Lung (tissue), 12 donors: ENCODE results near the gene ID4. TPM values are rescaled to one million over a fixed set of nuclear protein-coding genes. Genes with fewer than 3 reads are reported as not detected.
A peak's percentile ranks its signal among the peaks of the same experiment; 100 is the strongest.

Source experiments
- ATAC-seq: fragments of 200-7000 bp; cut with Tn5 transposase; one replicate; pipeline ENCODE4 v1.9.1; 2020; ENCODE audit warnings: moderate number of reproducible peaks; ENCODE audit not compliant: insufficient read depth, low FRiP score
- DNase-seq, 3 donors: peaks; one replicate each; pipeline ENCODE4 v3.0.0-alpha.2; 2013 to 2017
- H3K27ac ChIP-seq, 2 donors: one replicate each; pipeline ENCODE4 v1.5.1; 2013; ENCODE audit warnings: mild to moderate bottlenecking in 2 of 2, moderate library complexity in 2 of 2, control low read depth in 1 of 2, inconsistent platforms in 1 of 2, low read depth in 1 of 2, low read length in 1 of 2
- H3K27me3 ChIP-seq, 3 donors: one replicate each; pipeline ENCODE4 v1.5.1; 2013; ENCODE audit warnings: low read length in 2 of 3; ENCODE audit not compliant: control insufficient read depth in 3 of 3, insufficient read depth in 3 of 3
- H3K36me3 ChIP-seq, 4 donors: one replicate each; pipeline ENCODE4 v1.5.1; 2013; ENCODE audit warnings: low read length in 4 of 4, mild to moderate bottlenecking in 1 of 4, moderate library complexity in 1 of 4; ENCODE audit not compliant: control insufficient read depth in 4 of 4, insufficient read depth in 4 of 4
- H3K4me1 ChIP-seq, 5 donors: one replicate each; pipeline ENCODE4 v1.5.1; 2013; ENCODE audit warnings: low read length in 5 of 5, mild to moderate bottlenecking in 2 of 5, moderate library complexity in 1 of 5; ENCODE audit not compliant: control insufficient read depth in 5 of 5, insufficient read depth in 5 of 5
- H3K4me3 ChIP-seq: one replicate; pipeline ENCODE4 v1.5.1; 2013; ENCODE audit warnings: mild to moderate bottlenecking, control low read depth, moderate library complexity
- H3K9ac ChIP-seq, 2 donors: one replicate each; pipeline ENCODE4 v1.5.1; 2013; ENCODE audit warnings: low read length in 2 of 2, control low read depth in 1 of 2; ENCODE audit not compliant: insufficient read depth in 1 of 2
- H3K9me3 ChIP-seq, 4 donors: one replicate each; pipeline ENCODE4 v1.5.1; 2013; ENCODE audit warnings: low read length in 3 of 4, mild to moderate bottlenecking in 1 of 4, moderate library complexity in 1 of 4; ENCODE audit not compliant: control insufficient read depth in 4 of 4, insufficient read depth in 3 of 4
- WGBS, 2 donors: extraction: QIAGEN DNeasy Blood & Tissue Kit; methylation state at CpG; one replicate each; pipeline ENCODE4 v1.1.7; 2013; 5-methylcytosine and 5-hydroxymethylcytosine counted together
- polyA plus RNA-seq, 2 donors: library from polyadenylated mRNA; stranded (reverse); fragments of 200-250 nt; gene quantifications; one replicate each; pipeline ENCODE4 v1.2.1, GENCODE V29; 2013
- total RNA-seq, 2 donors: library from RNA; depleted of rRNA in 1 of 2; stranded (reverse); fragments of >200 nt in 1 of 2; gene quantifications; one replicate each; pipeline ENCODE4 v1.2.1, GENCODE V29; 2014 to 2021
- TF ChIP-seq, protein P1 (sequence below): IDR thresholded peaks from 2 replicates; pipeline ENCODE4 v1.5.1; 2012; ENCODE audit warnings: mild to moderate bottlenecking; ENCODE audit errors: control extremely low read depth, extremely low read depth
- donor health status: control.
- donor health status: control.
- donor health status: Bipolar disorder and iron deficiency.
- donor health status: healthy.
- donor health status: DM: yes; HTN: yes; CAD: no.

ID4 gene
- total and polyA plus RNA-seq, 4 donors, result 23.9 to 66.5 (median 39.2) TPM

DNA sequence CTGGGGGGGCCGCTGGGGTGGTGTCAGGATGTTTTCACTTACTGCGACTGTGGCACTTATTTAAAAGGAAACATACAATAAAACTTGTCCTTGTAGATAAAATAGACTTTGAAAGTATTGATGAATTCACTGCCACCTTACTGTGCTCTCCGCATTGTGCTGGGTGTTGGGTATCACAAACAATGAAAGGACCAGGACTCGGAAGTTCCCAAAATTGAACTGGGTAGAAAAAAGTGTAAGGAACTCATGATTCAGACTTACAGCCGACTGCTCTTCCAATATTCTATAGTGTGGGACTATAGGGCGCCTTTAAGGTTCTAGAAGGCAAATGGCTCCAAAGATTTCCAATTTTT, 32.1 kb upstream of the ID4 start:
- TF ChIP-seq, protein P1, sequence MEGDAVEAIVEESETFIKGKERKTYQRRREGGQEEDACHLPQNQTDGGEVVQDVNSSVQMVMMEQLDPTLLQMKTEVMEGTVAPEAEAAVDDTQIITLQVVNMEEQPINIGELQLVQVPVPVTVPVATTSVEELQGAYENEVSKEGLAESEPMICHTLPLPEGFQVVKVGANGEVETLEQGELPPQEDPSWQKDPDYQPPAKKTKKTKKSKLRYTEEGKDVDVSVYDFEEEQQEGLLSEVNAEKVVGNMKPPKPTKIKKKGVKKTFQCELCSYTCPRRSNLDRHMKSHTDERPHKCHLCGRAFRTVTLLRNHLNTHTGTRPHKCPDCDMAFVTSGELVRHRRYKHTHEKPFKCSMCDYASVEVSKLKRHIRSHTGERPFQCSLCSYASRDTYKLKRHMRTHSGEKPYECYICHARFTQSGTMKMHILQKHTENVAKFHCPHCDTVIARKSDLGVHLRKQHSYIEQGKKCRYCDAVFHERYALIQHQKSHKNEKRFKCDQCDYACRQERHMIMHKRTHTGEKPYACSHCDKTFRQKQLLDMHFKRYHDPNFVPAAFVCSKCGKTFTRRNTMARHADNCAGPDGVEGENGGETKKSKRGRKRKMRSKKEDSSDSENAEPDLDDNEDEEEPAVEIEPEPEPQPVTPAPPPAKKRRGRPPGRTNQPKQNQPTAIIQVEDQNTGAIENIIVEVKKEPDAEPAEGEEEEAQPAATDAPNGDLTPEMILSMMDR, result no peak
- H3K9ac ChIP-seq, result peak overlapping the region; percentile 41 to 83
- no peaks in the 10 kb centered on the region for H3K27me3 ChIP-seq
- peaks cover 1 to 32% (median 5%) of the 10 kb centered on the region in 5 donors for H3K4me1 ChIP-seq
- H3K4me3 ChIP-seq, result peak overlapping the region; percentile 20
- H3K9me3 ChIP-seq, result no peaks in the 10 kb centered on the region
- H3K27ac ChIP-seq, result peak overlapping the region; percentile 93 to 99
- ATAC-seq, result no peak
- no peaks in the 10 kb centered on the region for H3K36me3 ChIP-seq
- 24 to 25% methylated on average over 6 of the region's 6 CpGs for WGBS, 2 donors
- peak in 1 of 3 donors; percentile 83 for DNase-seq

DNA sequence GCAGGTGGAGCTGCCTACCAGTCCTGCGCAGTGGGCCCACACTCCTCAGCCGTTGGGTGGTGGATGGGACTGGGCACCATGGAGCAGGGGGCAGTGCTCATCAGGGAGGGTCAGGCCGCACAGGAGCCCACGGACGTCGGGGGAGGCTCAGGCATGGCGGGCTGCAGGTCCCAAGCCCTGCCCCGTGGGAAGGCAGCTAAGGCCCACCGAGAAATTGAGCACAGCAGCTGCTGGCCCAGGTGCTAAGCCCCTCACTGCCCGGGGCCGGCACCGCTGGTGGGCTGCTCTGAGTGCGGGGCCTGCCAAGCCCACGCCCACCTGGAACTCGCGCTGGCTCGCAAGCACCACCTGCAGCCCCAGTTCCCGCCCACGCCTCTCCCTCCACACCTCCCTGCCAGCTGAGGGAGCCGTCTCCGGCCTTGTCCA, 30.2 kb upstream of the ID4 start:
- WGBS, 2 donors, result 97% methylated on average over 15 to 21 of the region's 21 CpGs
- Histone ChIP-seq H3K4me1 (peaks cover 1 to 26% (median 5%) of the 10 kb centered on the region in 5 donors), H3K27ac (no peak overlapping the region), H3K9me3 (no peaks in the 10 kb centered on the region), H3K9ac (no peak overlapping the region), H3K4me3 (no peak overlapping the region), H3K27me3 (no peaks in the 10 kb centered on the region), H3K36me3 (no peaks in the 10 kb centered on the region)
- TF ChIP-seq, protein P1, result no peak
- ATAC-seq (no peak), DNase-seq (no peak)

DNA sequence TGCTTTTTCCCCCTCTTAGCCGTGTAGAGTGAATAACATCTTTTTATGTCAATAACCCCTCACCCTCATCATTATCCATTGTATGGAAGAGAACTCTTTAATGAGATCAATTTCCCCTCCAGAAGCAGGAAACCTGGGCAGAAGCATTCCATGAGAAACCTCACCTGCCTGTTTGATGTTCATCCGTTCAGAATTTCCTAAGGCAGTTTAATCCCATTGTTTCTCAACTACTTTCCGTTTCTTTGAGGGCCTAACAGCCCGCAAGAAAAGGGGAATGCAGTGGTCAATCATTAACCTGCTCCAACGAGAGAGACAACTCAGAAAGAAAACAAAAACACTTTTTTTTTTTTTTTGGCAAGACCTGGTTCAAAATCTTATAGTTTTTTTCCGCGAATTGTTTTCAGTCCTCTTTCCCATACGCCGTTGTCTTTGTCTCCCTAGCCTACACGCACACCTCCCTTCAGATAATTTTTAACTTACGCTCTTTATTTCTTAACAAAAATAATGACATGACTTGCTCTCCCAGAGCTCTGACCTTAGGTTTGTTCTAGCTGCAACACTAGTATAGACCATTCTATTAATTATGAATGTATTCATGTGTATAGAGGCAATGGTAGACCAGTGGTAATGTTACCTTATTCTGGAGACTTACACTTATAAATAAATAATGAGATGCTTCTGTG, 25.6 kb upstream of the ID4 start:
- no peaks in the 10 kb centered on the region for H3K9me3 ChIP-seq
- TF ChIP-seq, protein P1, result no peak
- H3K9ac ChIP-seq, result no peak overlapping the region
- no peak overlapping the region for H3K4me3 ChIP-seq
- ATAC-seq (no peak), DNase-seq (no peak)
- H3K27me3 ChIP-seq, result no peaks in the 10 kb centered on the region
- 75 to 76% methylated on average over 11 of the region's 11 CpGs for WGBS, 2 donors
- peaks cover 0 to 7% (median 0%) of the 10 kb centered on the region in 5 donors for H3K4me1 ChIP-seq
- no peak overlapping the region for H3K27ac ChIP-seq
- no peaks in the 10 kb centered on the region for H3K36me3 ChIP-seq
